WTC11 (cell line): ENCODE measurements around the gene PDCD6IP.

Experiments used
- CTCF ChIP-seq: fragments of 200-600 bp; IDR thresholded peaks from 2 replicates; pipeline ENCODE4 v1.8.0; 2022; ENCODE audit warnings: antibody characterized with exemption
- KAT7 ChIP-seq: sonication (generic); formaldehyde crosslinking; IDR thresholded peaks from 2 replicates; pipeline ENCODE4 v1.8.1; 2023; ENCODE audit warnings: missing genetic modification reagents, mild to moderate bottlenecking, borderline replicate concordance
- NR3C1 ChIP-seq: sonication (generic); formaldehyde crosslinking; conservative IDR thresholded peaks from 2 replicates; pipeline ENCODE4 v1.8.1; 2023; ENCODE audit warnings: low read depth, mild to moderate bottlenecking, missing genetic modification reagents
- SP1 ChIP-seq: sonication (generic); formaldehyde crosslinking; conservative IDR thresholded peaks from 2 replicates; pipeline ENCODE4 v1.8.1; 2022; ENCODE audit warnings: missing genetic modification reagents
- TF ChIP-seq, protein P1 (sequence below): sonication (generic); formaldehyde crosslinking; IDR thresholded peaks from 2 replicates; pipeline ENCODE4 v1.8.0; 2023; ENCODE audit warnings: missing genetic modification reagents, mild to moderate bottlenecking, borderline replicate concordance
- TF ChIP-seq, protein P2 (sequence below): sonication (generic); formaldehyde crosslinking; IDR thresholded peaks from 2 replicates; pipeline ENCODE4 v1.8.0; 2022; ENCODE audit warnings: mild to moderate bottlenecking, missing genetic modification reagents

- TF ChIP-seq CTCF (no peak), KAT7 (CRISPR knock-in tag) (no peak), NR3C1 (CRISPR knock-in tag) (no peak), SP1 (CRISPR knock-in tag) (no peak)
- TF ChIP-seq, protein P1, sequence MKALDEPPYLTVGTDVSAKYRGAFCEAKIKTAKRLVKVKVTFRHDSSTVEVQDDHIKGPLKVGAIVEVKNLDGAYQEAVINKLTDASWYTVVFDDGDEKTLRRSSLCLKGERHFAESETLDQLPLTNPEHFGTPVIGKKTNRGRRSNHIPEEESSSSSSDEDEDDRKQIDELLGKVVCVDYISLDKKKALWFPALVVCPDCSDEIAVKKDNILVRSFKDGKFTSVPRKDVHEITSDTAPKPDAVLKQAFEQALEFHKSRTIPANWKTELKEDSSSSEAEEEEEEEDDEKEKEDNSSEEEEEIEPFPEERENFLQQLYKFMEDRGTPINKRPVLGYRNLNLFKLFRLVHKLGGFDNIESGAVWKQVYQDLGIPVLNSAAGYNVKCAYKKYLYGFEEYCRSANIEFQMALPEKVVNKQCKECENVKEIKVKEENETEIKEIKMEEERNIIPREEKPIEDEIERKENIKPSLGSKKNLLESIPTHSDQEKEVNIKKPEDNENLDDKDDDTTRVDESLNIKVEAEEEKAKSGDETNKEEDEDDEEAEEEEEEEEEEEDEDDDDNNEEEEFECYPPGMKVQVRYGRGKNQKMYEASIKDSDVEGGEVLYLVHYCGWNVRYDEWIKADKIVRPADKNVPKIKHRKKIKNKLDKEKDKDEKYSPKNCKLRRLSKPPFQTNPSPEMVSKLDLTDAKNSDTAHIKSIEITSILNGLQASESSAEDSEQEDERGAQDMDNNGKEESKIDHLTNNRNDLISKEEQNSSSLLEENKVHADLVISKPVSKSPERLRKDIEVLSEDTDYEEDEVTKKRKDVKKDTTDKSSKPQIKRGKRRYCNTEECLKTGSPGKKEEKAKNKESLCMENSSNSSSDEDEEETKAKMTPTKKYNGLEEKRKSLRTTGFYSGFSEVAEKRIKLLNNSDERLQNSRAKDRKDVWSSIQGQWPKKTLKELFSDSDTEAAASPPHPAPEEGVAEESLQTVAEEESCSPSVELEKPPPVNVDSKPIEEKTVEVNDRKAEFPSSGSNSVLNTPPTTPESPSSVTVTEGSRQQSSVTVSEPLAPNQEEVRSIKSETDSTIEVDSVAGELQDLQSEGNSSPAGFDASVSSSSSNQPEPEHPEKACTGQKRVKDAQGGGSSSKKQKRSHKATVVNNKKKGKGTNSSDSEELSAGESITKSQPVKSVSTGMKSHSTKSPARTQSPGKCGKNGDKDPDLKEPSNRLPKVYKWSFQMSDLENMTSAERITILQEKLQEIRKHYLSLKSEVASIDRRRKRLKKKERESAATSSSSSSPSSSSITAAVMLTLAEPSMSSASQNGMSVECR (CRISPR knock-in tag) = no peak
- TF ChIP-seq, protein P2, sequence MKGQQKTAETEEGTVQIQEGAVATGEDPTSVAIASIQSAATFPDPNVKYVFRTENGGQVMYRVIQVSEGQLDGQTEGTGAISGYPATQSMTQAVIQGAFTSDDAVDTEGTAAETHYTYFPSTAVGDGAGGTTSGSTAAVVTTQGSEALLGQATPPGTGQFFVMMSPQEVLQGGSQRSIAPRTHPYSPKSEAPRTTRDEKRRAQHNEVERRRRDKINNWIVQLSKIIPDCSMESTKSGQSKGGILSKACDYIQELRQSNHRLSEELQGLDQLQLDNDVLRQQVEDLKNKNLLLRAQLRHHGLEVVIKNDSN (CRISPR knock-in tag) = no peak
Observed at GRCh38 chr3:33868309-33868708, 69.9 kb downstream of the PDCD6IP start.
